Measurements from ENCODE around the gene CFAP69.

The CFAP69 gene

DNA sequence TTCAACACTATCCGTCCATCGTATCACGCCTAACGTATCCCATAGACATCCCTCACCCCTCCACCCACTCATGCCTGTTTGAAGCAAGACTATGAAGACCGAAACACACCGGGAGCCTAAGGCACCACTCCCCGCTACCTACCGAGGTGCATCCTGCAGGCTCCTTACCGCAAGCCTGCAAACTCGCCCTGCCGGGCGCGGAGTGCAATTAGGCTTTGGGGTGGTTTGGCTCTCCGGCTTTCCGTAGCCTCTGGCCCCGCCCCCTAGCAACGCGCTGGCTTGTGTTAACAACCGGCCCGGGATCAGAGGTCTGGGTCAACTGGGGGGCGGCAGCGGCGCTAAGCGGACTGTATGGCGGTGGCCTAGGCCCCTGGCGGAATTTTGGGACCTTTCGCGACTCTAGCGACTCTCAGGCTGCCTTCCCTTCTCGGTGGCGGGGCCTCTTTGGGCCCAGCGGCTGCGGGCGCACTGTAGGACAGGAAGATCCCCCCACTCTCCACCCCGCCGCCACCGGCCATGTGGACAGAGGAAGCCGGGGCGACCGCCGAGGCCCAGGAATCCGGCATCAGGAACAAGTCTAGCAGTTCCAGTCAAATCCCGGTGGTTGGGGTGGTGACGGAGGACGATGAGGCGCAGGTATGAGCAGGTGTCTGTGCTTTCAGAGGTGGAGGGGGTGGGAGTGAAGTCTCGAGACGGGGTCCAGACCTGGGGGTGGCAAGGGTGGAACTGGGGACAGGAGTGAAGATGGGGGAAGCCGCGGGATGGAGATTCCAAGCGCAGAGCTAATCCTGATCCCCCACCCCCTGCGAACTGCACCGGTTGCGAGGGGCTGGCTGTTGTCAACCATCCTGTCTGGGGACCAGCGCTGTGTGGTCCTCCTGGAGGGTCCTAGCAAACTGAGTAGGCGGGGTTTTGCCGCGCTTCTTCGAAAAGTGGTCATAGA, at the start of gene CFAP69:
Gene CFAP69 (plus strand): TSS at position 266 of the 943 bp plus-strand sequence. CDS start 251 bp downstream, at position 517.
- DNase-seq, result peak; percentile 81

DNA sequence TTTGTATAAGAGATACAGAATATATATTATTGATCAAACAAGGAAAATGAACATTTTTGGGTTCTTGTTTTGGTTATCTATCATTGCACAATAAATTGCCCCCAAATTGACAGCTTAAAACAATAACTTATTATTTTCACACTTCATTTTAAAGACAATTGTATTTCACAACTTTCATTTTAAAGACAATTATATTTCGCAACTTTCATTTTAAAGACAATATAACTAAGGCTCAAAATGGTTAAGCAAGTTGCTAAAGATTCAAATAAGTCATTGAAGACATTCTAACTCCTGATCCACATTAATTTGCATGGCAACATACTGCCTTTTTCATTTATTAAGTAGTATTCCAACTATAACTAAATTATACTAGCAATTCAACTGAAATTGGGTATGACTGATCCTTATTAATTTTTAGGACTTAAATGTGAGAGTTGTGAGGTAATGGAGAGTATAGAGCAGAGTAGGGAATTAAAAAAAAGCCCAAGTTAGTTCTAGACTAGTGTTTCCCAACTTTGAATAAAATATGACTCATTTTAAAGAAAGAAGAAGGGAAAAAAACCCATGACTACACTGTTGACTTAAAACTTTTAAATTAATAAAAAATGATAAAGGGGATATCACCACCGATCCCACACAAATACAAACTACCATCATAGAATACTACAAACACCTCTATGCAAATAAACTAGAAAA, 43.3 kb upstream of the CFAP69 start:
- DNase-seq, result no peak

DNA sequence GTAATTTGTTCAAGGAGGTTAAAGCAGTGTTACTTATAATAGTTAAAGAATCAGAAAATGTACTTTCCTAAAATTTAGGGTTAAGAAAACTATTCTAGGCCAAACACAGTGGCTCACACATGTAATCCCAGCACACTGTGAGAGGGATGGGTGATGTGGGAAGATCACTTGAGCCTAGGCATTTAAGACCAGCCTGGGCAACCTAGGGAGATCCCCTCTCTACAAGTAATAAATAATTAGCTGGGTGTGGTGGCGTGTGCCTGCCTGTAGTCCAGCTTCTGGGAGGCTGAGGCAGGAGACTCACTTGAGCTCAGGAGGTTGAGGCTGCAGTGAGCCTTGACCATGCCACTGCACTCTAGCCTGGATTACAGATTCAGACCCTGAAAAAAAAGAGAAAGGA, 37.0 kb upstream of the CFAP69 start:
- DNase-seq, result no peak

- no peak for DNase-seq
These were observed 35.2 kb upstream of the CFAP69 start for GRCh38 chr7:90209776-90210175.

DNA sequence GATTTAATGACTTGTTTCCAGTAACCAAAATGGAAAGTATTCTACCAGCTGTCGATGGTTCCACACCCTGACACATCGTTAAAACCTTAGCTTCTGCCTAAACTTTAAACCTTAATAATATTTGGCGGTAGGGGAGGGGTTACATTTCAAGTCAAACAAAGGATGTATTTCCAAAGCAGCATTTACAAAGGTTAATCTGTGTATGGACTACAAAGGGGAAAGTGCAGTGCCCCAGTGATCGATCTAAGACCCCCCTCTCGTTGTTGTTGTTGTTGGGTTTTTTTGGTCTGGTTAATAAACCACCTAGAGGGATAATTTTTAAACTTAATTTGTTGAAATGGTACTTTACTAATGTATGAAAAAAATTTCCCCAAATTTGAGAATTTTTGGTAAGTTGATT, 34.5 kb upstream of the CFAP69 start:
- DNase-seq, result no peak

DNA sequence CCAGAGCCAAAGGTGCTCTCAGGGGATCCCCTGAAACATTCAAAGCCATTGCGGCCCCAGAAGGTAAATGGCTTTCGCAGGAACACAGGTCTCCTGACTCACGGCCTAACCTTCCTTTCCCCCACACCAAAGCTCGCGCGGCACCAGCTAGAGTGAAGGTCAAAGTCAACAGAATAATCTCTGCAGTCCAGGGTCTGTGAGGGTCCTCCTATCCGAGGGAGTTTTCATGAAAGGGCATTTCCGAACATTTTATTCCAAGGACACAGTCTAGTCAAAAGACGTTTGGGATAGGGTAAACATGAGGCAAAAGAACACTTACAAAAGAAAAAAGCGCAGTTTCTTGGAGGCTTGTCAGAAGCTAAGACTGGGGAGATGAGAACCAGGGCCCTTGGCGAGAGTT, 34.0 kb upstream of the CFAP69 start:
- DNase-seq, result no peak

DNA sequence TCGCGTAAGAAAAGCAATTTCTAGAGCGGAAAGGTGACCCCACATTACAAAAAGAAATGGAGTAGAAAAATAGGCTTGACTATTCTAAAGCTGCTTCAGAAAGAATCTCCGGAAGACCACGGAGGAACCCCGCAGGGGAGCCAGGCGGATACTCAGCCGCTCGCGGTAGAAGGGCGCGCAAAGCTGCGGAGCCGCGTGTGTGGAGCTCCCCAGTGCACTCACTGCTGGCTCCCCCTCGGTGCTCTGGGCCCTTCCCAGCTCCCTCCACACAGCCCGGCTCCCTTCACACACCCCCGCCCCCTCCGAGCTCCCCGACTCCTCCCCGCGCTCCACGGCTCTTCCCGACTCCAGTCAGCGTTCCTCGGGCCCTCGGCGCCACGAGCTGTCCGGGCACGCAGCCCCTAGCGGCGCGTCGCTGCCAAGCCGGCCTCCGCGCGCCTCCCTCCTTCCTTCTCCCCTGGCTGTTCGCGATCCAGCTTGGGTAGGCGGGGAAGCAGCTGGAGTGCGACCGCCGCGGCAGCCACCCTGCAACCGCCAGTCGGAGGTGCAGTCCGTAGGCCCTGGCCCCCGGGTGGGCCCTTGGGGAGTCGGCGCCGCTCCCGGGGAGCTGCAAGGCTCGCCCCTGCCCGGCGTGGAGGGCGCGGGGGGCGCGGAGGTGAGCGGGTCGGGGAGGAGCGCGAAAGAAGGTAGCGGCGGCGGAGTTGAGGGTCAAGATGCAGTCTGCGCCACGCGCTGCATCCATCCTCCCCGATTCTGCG, 33.4 kb upstream of the CFAP69 start, which contains the start of gene STEAP2:
Gene STEAP2 (plus strand): TSS at position 350 of the 758 bp plus-strand sequence. CDS start 13,343 bp downstream, outside the sequence.
- DNase-seq, result peak; percentile 79

DNA sequence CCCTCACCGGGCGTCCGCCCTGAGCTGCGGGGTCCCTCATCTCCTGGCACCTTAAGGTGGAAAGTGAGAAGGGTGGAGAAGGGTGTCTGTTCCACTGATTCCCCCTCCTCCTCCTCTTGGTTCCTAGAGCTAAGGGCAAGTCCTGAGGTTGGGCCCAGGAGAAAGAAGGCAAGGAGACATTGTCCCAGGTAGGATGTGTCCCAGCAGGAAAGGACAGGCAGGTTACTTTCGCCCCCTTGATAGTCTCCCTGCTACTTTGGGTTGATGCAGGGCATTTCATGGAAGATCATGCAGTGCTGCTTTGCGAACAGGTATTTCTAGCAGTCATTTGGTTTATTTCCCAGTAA, 32.9 kb upstream of the CFAP69 start:
- no peak for DNase-seq

DNA sequence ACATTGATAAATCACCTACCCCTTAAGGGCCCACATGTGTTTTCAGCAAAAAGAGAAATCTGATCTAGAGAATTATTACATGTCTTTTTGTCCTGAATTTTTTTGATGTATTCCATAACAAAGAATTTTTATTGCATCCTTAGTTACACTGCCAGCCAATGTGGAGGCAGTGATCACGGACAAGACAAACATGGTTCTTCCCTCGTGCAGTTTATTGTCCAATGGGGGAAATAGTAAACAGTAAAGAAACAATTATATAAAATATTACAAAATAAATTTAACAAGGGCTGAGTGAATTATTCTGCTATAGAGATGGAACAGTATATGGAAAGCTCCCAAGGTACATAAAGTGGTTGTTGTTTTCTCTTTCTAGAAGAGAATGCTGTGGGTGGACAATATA, 31.5 kb upstream of the CFAP69 start:
- no peak for DNase-seq

DNA sequence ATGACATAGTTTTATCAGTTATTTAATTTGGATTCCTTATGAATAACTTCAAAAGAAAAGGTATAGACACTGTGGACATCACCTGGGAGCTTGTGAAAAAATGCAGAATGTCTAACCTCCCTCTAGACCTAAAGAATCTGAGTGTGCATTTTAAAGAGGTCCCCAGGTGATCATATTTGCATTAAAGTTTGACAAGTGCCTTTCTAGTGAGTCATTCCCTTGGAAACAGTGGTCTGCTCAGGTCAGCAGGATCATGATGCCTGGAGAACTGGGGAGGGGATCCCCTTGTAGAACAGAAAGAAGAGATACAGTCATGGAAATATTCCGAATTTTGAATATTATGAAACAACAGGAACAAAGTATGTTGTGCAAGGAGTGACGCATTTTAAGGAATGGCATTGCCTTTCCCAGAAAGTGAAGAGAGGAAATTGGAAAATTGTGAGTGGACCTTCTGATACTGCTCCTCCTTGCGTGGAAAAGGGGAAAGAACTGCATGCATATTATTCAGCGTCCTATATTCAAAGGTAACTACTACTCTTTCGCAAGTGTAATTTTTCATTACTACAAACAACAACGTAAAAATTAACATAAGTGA, 28.8 kb upstream of the CFAP69 start:
- no peak for DNase-seq

GRCh38 chr7:90216771-90217170, 28.2 kb upstream of the CFAP69 start:
- no peak for DNase-seq

GRCh38 chr7:90222390-90222789, 22.6 kb upstream of the CFAP69 start:
- no peak for DNase-seq

GRCh38 chr7:90222811-90223725, 21.9 kb upstream of the CFAP69 start:
- DNase-seq, result no peak

DNA sequence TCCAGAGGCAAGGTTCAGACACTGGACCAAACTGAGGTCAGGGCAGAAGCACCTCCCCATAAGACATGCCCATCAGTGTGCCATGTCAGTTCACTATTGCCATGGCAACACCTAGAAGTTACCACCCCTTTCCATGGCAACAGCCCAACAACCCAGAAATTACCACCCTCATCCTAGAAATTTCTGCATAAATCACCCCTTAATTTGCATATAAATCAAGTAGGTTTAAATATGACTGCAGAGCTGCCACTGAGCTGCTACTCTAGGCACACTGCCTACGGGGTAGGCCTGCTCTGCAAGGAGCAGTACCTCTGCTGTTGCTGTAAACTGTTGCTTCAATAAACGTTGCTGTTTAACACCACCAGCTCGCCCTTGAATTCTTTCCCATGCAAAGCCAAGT, 20.8 kb upstream of the CFAP69 start:
- no peak for DNase-seq

DNA sequence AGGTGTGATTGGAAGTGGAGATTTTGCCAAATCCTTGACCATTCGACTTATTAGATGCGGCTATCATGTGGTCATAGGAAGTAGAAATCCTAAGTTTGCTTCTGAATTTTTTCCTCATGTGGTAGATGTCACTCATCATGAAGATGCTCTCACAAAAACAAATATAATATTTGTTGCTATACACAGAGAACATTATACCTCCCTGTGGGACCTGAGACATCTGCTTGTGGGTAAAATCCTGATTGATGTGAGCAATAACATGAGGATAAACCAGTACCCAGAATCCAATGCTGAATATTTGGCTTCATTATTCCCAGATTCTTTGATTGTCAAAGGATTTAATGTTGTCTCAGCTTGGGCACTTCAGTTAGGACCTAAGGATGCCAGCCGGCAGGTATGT, 19.8 kb upstream of the CFAP69 start:
- DNase-seq, result peak; percentile 40

GRCh38 chr7:90225601-90226000, 19.4 kb upstream of the CFAP69 start:
- DNase-seq, result no peak

GRCh38 chr7:90227259-90227658, 17.7 kb upstream of the CFAP69 start:
- no peak for DNase-seq

DNA sequence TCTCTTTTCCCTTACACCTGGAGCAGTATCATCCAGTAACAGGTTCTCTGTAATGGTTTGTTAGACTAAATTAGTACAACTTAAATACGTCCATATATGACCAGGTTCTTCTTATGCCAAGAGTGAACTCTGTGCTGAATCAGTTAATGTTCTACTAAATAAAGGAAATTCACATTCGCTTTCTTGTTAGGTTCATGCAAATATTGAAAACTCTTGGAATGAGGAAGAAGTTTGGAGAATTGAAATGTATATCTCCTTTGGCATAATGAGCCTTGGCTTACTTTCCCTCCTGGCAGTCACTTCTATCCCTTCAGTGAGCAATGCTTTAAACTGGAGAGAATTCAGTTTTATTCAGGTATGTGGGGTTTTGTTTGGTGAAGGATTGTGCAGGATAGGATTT, 15.3 kb upstream of the CFAP69 start:
- no peak for DNase-seq

DNA sequence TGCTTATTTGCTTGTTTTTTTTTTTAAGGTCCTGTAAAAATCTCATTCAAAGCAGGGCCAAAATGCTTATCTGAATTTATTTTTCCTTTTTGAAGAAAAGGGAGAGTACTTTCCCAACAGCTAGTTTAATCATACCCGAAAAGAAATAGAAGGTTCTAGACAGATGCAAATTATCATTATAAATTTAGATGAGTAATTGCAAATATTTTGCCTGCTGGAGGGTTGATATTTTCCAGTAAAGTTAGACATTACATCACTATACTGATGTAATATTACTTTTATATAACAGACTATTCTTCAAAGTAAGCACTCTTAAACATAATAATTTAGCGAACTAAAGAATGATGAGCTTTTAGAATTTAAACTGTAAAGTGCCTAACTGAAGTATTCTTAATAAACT, 14.1 kb upstream of the CFAP69 start:
- DNase-seq, result no peak

- no peak for DNase-seq
These were observed 13.7 kb upstream of the CFAP69 start for GRCh38 chr7:90231304-90231703.

GRCh38 chr7:90232430-90232829, 12.5 kb upstream of the CFAP69 start:
- no peak for DNase-seq

- DNase-seq, result no peak
These were observed 11.4 kb upstream of the CFAP69 start for GRCh38 chr7:90233569-90233968.

Data from NCI-H2171 (cell line).